ENCODE results near the gene PHF21A. TPM values are rescaled to one million over a fixed set of nuclear protein-coding genes. Genes with fewer than 3 reads are reported as not detected.
"Not testable (repeated sequence)": the region's sequence is repeated elsewhere in the genome, so short reads cannot be mapped to it uniquely, and the experiment has no call there.

The PHF21A gene
- total RNA-seq, 1 experiment from 2014 or later: 7.0 TPM

DNA sequence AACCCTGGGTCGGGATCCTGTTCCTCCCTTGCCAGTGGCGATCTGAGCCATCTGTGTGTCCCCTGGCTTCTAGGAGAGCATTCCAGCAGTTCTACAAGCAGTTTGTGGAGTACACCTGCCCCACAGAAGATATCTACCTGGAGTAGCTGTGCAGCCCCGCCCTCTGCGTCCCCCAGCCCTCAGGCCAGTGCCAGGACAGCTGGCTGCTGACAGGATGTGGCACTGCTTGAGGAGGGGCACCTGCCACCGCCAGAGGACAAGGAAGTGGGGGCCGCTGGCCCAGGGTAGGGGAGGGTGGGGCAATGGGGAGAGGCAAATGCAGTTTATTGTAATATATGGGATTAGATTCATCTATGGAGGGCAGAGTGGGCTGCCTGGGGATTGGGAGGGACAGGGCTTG is 215.7 kb downstream of the PHF21A start:
- DNase-seq (ENCODE audit: low read depth): not testable (repeated sequence)

DNA sequence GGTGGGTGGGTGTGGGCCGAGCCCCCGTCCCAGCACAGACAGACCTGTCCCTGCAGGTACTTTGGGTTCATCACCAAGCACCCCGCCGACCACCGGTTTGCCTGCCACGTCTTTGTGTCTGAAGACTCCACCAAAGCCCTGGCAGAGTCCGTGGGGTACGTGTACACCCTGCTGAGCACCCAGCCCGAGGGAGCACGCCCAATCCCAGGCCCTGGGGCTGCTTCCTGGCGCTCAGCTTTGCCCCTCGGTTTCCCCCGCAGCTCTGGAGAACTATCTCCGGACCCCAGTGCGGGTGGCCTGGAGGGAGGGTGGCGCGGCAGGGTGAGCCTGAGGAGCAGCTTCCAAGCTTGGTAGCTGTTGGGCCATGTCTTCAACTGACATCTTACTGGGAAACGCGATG is 216.2 kb downstream of the PHF21A start:
- no peak for DNase-seq (ENCODE audit: low read depth)

DNA sequence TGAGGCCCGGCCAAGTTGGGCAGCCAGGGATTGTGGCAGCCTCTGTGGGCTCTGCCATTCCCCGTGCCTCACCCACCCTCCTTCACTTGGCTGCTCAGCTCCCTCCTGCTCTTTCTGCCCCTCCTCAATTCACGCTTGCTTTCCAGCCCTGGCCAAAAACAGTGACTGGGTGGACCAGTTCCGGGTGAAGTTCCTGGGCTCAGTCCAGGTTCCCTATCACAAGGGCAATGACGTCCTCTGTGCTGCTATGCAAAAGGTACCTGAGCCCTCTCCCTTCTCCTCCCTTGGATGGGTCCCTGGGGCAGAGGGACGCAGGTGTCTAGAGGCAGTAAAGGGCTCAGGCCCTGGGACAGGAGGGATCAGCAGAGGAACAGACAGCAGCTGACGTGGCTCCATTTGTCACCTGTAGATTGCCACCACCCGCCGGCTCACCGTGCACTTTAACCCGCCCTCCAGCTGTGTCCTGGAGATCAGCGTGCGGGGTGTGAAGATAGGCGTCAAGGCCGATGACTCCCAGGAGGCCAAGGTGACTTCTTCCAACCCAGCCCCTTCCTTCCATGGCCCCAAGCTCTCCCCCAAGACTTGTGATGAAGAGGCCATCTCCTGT is 216.8 kb downstream of the PHF21A start:
- no peak for DNase-seq (ENCODE audit: low read depth)

DNA sequence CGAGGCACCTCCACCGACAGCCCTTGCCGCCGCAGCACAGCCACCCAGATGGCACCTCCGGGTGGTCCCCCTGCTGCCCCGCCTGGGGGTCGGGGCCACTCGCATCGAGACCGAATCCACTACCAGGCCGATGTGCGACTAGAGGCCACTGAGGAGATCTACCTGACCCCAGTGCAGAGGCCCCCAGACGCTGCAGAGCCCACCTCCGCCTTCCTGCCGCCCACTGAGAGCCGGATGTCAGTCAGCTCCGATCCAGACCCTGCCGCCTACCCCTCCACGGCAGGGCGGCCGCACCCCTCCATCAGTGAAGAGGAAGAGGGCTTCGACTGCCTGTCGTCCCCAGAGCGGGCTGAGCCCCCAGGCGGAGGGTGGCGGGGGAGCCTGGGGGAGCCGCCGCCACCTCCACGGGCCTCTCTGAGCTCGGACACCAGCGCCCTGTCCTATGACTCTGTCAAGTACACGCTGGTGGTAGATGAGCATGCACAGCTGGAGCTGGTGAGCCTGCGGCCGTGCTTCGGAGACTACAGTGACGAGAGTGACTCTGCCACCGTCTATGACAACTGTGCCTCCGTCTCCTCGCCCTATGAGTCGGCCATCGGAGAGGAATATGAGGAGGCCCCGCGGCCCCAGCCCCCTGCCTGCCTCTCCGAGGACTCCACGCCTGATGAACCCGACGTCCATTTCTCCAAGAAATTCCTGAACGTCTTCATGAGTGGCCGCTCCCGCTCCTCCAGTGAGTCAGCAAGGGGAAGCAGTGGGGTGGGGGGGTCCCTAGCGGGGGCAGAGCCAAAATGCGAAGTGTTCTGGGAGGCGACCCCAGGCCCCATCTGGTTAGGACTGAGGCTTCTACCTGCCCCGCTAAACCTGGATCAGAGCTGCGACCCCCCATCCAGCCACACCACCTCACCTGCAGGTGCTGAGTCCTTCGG is 218.5 kb downstream of the PHF21A start:
- no peak for DNase-seq (ENCODE audit: low read depth)

DNA sequence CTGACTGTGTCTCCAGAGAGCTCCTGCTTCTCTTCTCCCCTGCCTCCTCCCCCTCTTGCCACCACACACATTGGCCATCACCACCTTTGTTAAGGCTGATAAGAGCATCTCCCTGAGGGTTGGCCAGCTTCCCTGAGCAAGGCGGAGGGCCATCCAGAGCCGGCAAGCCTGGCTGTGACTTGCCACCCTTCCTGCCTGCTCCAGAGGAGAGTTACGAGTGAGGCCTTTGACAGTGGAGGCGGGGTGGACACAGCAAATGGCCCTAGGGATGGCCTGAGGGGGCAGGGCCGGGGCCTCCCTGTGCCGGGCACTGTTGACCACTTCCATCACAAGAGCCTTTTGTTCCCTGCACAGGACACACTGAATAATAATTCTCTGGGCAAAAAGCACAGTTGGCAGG is 219.6 kb downstream of the PHF21A start:
- DNase-seq (ENCODE audit: low read depth): no peak

DNA sequence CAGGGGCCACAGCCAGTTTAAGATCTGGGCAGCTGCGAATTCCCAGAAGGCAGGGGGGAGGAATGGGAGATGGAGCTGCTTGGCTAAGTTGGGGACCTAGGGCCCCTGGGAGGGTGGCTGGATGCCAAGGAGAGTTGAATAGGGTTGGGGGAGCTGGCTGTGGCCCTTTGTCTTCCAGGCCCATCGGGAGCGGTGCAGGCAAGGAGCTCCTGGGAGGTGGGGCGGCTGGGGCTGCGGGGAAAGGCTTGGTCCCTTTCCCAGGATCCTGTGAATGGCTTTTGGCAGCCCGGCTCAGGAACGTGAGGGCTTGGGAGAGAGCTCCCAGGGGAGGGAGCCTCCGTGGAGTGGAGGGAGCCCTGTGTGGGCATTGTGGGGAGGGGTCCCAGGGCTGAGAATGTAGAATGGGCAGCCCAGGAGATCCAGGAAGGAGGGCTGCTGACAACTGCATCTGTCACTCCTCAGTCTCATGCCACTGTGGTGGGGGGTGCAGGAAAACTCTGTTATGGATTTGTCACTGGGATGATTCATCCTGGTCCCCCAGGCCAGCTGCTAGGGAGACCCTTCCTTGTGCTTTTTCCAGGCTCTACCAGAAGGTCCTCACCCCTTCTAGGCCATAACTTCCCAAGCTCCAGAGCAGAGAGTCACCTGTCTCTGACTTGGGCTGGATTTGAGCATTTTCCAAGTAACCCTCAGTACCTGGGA is 220.2 kb downstream of the PHF21A start:
- no peak for DNase-seq (ENCODE audit: low read depth)

DNA sequence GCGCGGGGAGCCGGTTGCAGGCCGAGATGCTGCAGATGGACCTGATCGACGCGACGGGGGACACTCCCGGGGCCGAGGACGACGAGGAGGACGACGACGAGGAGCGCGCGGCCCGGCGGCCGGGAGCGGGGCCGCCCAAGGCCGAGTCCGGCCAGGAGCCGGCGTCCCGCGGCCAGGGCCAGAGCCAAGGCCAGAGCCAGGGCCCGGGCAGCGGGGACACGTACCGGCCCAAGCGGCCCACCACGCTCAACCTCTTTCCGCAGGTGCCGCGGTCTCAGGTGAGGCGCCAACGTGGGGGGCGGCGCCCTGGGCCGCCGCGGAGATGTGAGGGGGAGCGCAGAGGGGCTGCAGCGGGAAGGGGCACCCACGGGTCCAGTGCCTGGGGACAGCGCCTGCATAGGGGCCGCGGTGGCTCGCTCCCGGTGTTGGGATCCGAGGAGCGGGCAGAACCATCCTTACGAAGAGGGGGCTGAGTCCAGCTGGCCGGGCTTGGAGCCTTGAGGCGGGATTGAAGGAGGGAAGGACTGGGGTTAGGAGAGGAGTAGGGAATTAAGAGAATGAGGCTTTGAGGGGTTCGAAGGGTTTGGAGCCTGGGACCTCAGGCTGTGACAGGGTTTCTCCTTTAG is 221.0 kb downstream of the PHF21A start:
- DNase-seq (ENCODE audit: low read depth): not testable (repeated sequence)

DNA sequence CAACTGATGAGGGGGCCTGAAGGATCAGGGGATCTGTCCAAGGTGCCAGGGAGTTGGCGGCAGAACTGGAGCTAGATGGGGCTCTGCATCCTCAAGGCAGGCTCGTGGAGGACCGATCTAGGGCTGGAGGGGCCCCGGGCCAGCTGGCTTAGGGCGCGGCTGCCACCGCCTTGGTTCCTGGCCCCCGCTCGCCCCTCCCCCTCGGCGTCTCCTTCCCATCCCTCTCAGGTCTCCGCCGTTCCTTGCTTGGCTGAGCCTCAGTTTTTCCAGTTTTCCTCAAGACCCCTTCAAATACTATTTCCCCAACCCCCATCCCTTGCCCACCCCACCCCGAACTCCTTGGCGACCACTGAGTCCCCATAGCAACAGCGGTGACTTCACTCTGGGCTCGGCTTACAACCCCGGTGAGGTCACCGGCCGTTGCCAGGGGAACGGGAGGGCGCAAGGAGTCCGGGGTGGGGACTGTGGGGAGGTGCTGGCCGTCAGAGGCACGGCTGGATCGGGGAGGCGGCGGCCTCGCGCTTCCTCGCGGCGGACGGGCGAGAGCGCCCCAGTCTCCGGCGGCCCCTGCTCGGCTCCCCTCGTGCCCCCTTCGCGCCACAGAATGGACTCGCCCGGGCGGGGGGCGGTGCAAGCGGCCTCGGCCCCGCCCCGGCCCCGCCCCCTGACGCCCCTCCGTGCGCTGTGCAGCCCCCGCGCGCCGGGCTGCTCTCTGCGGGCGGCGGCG is 221.6 kb downstream of the PHF21A start:
- DNase-seq (ENCODE audit: low read depth): peak; percentile 89

DNA sequence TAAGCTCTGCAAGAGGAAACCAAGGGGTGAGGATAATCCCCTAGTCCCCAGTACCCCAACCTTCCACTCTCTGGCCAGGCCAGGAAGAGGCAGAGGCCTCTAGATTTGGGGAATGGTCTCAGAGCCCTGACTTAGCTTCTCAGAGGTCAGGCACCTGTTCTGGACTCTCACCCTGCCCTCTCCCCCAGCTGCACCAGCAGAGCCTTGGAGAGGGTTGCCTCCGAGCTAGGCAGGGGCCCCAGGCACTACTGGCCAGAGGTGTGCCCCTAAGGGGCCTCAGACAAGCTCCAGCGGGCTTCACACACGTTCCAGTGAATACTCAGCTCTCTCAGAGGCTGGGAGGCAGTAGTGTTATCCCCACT is 222.2 kb downstream of the PHF21A start:
- no peak for DNase-seq (ENCODE audit: low read depth)

DNA sequence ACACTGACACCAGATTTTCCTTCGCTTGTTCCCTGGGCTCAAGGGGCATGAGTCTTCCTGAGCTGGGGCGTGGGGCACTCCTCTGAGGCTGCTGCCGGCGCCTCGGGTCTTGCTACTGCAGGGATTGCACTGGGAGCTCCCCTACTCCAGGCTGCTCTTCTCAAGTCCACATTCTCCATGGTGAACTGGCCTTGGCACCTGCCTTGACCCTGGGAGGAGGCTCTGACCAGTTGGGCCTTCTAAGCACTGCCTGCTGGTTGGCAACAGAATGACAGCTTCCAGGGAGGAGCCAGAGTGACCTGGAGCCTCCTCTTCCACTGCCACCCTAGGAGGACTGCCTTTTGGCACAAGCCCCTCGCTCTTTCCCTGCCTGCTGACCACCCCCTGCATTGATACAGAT is 223.7 kb downstream of the PHF21A start:
- DNase-seq (ENCODE audit: low read depth): no peak

DNA sequence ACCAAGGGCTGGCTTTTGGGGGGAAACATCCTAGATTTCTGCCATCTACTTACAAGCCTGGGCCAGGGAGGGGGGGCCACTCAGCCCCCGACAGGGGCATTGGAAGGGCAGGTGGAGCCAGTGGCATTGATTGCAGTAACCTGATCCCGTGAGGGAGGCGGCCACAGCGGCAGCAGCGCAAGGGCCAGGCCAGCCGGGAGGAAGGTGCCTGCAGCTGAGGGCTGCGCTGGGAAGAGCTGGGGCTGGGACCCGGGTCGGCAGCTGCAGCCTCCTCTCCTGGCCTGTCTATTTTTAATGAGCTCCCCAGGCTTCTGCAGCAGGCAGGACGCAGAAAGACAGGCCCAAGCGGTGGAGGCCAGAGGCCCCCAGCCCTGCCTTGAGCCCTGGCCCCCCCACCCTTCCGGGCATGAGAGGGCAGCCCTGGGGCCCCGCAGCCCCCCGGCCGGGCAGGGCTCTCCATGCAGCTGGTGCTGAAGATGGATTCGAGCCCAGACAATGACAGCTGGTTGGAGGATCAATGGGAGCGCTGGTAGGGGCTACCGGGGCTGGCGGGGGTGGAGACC is 224.8 kb downstream of the PHF21A start:
- DNase-seq (ENCODE audit: low read depth): no peak

DNA sequence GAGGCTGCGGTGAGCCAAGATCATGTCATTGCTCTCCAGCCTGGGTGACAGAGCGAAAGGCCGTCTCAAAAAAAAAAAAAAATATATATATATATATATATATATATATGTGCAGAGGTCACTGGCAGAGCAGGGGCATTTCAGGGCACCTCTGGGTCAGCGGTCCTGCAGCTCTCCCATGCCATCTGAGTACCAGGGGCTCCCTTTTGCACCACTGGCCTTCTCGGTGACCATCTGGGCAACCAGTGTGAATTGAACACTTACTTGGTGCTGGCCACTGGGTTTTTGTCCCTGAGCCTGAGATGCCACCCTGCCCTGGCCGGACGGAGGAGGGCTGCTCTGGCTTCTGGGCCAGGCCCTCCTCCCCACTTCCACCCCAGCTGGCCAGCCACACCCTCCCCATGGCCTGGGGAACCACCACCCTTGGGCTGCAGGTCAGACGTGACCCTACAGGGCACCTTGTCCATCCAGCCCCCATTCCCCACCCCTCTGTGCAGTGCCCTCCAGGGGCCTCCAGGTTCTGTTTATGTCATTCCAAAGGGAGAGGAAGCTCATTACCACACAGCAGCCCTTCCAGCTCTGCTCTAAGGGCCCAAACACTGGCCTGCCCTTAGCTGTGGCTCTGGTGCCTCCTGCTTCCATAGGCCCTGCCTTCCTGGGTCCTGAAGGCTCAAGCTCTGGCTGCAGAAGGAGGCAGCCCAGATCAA is 225.5 kb downstream of the PHF21A start:
- DNase-seq (ENCODE audit: low read depth): no peak

DNA sequence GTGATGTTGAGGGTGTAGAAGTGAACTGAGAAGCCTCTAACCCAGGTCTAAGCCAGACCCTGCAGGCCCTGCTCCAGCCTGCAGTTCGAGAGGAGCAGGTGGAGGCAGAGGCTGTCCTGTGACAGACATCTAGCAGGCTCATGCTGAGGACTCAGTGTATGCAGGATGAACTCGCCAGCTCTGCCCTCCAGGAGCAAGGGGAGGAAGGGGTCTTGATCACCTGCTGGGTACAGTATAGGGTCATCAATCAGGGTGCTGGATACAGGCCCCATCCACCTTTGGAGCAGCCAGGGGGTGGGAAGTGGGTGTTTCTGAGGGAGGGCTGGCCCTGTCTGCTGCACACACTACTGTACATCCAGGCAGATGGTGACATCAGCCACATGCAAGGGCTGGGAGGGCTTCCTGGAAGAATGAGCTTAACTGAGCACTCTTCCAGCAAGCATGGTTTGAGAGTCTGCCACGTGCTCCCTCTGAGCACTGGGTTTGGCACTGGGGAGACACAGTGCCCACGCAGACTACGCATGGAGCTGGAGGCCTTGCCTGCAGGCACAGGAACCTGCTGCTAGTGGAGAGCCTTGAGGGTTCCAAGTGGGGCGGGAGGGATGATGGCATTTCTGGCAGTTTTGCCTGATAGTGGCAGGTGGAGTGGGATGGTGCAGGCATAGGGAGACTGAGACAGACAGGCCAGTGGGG is 226.6 kb downstream of the PHF21A start:
- no peak for DNase-seq (ENCODE audit: low read depth)

DNA sequence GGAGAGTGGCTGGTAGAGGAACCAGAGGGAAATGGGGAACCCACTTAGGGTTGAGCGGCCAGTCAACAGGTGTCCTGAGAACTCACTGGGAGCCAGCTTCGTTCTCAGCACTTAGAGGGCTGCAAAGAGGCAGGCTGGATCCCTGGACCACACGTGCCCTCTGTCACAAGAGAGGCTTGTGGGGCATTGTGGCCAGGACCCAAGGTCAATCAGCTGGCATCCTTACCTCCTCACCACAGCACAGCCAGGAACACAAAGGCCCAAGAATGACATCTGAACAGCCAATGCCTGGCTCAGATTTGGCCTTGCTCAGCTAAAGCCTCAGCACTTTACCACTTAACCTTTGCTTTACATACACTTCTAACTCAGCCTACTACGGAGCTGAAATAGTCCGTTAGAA is 228.4 kb downstream of the PHF21A start:
- no peak for DNase-seq (ENCODE audit: low read depth)

DNA sequence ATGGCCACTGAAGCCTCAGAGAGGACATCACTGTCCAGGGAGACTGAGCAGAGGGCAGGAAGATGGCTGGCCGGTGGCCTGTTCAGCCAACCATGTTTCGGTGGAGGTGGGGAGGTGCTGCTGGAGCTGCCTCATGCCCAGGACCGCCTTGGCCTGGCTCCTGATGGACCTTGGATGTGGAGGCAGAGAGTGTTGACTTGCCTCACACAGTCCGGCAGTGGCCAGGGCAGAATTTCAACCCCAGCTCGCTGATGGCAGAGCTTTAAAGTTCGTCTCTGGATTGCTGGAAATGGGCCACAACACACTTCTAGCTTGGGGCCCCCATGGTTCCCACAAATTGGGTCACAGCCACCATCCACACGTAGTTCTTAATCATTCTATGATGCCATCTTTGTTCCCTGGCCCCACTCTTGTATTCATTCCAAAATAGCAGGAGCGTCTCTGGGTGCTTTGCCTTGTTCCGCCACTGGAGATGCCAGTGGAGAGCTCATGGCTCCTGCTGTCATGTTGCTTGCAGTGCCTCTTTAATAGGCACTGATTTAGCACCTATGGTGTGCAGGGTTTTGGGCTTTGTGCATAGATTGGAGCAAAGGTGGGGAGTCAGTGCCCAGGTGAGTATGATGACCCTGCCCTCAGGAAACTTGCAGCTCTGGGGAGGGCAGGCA is 230.2 kb downstream of the PHF21A start:
- no peak for DNase-seq (ENCODE audit: low read depth)

DNA sequence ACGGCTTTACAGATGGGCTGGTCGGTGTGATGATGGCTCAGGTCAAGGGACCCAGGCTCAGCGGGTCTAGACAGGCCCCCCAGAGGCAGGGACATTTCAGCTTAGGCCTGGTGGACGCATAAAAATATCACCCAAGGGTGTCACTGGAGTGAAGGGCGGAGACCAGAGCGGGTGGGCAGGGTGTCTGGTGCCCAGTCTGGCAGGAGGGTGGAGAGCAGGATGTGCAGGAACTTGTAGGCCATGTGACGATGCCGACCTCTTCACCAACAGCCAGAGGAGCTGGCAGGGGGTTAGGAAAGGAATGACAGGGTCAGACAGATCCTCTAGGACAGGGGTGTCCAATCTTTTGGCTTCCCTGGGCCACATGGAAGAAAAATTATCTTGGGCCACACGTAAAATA is 231.3 kb downstream of the PHF21A start:
- DNase-seq (ENCODE audit: low read depth): no peak

DNA sequence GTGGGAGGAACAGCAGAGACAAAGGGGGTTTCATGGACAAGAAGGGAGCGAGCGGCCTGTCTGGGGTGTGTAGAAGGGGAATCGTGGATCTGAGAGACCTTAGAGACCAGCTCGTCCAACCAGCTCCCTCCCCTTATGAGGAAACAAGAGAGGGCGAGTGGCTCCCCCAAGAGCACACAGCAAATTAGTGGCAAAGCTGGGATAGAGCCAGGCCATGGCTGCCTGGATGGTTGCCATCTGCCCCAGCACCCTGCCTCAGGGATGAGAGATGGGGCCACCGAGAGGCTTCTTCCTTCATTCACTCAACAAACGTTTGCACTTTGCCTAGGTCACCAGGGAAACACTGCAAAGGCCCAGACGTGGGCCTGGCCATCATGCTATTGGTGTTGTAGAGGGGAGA is 231.7 kb downstream of the PHF21A start:
- no peak for DNase-seq (ENCODE audit: low read depth)

DNA sequence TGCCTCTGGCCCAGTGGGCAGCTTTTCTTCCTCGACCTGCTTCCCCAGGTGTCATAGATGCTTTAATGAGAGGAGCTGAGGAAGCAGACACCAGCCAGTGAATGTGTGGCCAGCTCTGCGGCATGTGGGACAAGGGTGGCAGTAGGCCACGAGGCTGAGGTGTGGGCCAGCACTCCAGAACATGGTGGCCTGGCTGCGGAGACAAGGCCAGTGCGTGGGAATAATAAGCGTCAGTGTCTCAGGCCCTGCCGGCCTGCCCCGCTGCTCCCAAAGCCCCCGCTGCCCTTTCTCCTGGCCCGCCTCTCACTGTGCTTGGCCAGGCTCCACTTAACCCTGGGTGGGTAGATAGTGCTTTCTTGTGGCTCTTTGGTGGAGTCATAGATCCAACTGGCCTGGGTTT is 233.7 kb downstream of the PHF21A start:
- no peak for DNase-seq (ENCODE audit: low read depth)
